K562 (cell line): ENCODE results near the gene SEMA3F.

ENCODE experiments used
- NCOA2 ChIP-seq, 2 experiments: fragments of 450-650 bp; IDR thresholded peaks; 2 replicates each; pipeline ENCODE4 v1.6.1; 2018; ENCODE audit warnings: mild to moderate bottlenecking in 2 of 2, moderate library complexity in 1 of 2; ENCODE audit not compliant: partially characterized antibody in 2 of 2
- POLR2A ChIP-seq: fragments of 450-650 bp; conservative IDR thresholded peaks from 2 replicates; pipeline ENCODE4 v1.6.1; 2016
- PRPF4 ChIP-seq: fragments of 200-400 bp; formaldehyde crosslinking; IDR thresholded peaks from one replicate; pipeline ENCODE4 v1.6.1; 2017; ENCODE audit warnings: low read length, low read depth, mild to moderate bottlenecking; ENCODE audit not compliant: insufficient read depth, poor library complexity, severe bottlenecking
- ZNF512 ChIP-seq: IDR thresholded peaks from 2 replicates; pipeline ENCODE4 v1.6.1; 2016; ENCODE audit warnings: missing genetic modification characterization, missing compliant biosample characterization

DNA sequence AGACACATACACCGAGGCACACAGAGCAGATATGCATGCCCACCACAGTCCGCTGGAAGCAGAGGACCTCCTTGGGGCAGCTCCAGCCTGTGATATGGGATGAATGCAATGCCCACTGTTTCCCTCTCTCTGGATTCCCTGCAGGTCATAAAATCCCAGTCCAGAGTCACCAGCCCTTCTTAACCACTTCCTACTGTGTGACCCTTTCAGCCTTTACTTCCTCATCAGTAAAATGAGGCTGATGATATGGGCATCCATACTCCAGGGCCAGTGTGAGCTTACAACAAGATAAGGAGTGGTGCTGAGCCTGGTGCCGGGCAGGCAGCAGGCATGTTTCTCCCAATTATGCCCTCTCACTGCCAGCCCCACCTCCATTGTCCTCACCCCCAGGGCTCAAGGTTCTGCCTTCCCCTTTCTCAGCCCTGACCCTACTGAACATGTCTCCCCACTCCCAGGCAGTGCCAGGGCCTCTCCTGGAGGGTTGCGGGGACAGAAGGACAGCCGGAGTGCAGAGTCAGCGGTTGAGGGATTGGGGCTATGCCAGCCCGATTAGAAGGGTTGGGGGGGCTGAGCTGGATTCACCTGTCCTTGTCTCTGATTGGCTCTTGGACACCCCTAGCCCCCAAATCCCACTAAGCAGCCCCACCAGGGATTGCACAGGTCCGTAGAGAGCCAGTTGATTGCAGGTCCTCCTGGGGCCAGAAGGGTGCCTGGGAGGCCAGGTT, 36.0 kb downstream of the SEMA3F start, which contains the start of gene GNAT1:
- TF ChIP-seq NCOA2 (IDR thresholded peaks at IDR 0.05; ENCODE audit: partially characterized antibody in 2 of 2), result no peak
- no peak for TF ChIP-seq ZNF512
- no peak for TF ChIP-seq POLR2A
- no peak for TF ChIP-seq PRPF4
